Measurements from ENCODE around the gene KRTAP4-9.
"Not testable (repeated sequence)": the region's sequence is repeated elsewhere in the genome, so short reads cannot be mapped to it uniquely, and the experiment has no call there.

KRTAP4-9 gene

GRCh38 chr17:41108728-41109386 is 3.7 kb downstream of the KRTAP4-9 start:
- not testable (repeated sequence) for H3K9me3 Mint-ChIP-seq; H3K4me1 Mint-ChIP-seq (ENCODE audit: low read depth); H3K36me3 Mint-ChIP-seq (ENCODE audit: low read depth); H3K27ac Mint-ChIP-seq; H3K4me3 Mint-ChIP-seq; DNase-seq
- H3K27me3 Mint-ChIP-seq: peaks cover 30% of the 10 kb centered on the region

DNA sequence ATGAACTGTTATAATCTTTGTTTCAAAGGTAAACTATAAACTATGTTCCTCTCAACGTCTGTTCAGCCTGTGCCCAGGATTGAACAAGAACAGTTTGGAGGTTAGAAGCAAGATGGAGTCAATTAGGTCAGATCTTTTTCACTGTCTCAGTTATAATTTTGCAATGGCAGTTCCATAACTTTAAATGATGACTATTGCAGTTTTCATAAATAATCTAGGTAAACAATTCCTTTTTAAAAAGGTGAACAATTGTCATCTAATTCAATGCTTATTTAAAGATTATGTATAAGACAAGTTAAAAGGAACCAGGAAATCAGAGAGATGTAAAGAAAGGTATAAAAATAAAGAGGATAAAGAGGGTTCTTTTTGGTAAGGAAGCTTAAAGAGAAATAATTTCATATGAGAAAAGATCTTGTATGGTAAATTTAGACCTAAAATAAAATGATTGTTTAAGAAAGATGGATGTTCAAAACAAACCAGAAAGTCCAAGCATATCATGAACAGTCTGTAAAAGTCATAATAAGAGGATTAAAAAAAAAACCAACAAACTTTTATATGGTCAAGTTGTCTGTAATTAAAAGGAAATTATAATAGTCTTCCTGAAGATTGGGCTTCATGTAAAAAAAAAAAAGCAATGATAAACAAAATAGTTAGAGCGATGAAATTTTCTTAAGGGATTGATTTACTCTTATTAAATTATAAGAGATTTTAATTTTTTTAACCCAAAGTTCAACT is 6.1 kb downstream of the KRTAP4-9 start:
- no peaks in the 10 kb centered on the region for H3K4me1 Mint-ChIP-seq (ENCODE audit: low read depth)
- H3K4me3 Mint-ChIP-seq: no peak overlapping the region
- peaks cover 42% of the 10 kb centered on the region for H3K27me3 Mint-ChIP-seq
- DNase-seq: no peak
- no peak overlapping the region for H3K27ac Mint-ChIP-seq
- no peaks in the 10 kb centered on the region for H3K36me3 Mint-ChIP-seq (ENCODE audit: low read depth)
- H3K9me3 Mint-ChIP-seq: peaks cover 4% of the 10 kb centered on the region

DNA sequence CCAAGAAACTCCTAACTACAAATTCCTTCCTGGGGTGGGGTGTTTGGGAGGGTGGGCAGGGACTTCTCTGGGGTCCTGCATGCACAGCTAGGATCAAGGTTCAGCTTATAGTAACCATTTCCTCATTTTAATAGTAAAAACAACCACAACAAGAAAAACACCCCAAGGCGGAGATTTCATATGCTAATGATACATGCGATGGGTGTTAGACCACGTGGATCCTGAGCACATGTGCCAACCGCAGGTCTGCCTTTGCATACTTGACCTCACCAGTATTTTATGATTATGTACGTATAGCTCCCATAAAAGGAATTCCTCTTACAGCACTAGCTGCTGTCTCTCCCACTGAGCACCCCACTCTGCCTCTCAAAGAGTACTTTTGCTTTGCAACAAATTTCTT is 11.1 kb downstream of the KRTAP4-9 start:
- no peak overlapping the region for H3K4me3 Mint-ChIP-seq
- peaks cover 2% of the 10 kb centered on the region for H3K9me3 Mint-ChIP-seq
- H3K36me3 Mint-ChIP-seq (ENCODE audit: low read depth): no peaks in the 10 kb centered on the region
- no peak for DNase-seq
- H3K4me1 Mint-ChIP-seq (ENCODE audit: low read depth): peaks cover 10% of the 10 kb centered on the region
- peaks cover 42% of the 10 kb centered on the region for H3K27me3 Mint-ChIP-seq
- H3K27ac Mint-ChIP-seq: no peak overlapping the region

DNA sequence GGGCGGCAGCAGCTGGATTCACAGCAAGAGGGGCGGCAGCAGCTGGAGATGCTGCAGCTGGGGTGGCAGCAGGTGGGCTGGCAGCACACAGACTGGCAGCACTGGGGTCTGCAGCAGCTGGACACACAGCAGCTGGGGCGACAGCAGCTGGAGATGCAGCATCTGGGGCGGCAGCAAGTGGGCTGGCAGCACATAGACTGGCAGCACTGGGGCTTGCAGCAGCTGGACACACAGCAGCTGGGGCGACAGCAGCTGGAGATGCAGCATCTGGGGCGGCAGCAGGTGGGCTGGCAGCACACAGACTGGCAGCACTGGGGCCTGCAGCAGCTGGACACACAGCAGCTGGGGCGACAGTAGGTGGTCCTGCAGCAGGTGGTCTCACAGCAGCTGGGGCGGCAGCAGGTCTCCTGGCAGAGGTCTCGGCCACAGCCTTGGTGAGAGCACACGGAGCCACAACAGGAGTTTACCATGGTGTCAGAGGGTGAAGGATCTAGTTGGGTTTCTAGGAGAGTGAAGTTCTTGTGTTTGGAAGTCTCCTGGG is 12.7 kb downstream of the KRTAP4-9 start, which contains the start of gene KRTAP4-11:
Gene KRTAP4-11, minus strand, starts transcription at position 528 of the 541 bp plus-strand sequence. Its CDS starts 58 bp downstream, at position 470.
- not testable (repeated sequence) for H3K36me3 Mint-ChIP-seq (ENCODE audit: low read depth); H3K9me3 Mint-ChIP-seq; H3K27ac Mint-ChIP-seq; DNase-seq; H3K4me3 Mint-ChIP-seq
- H3K4me1 Mint-ChIP-seq (ENCODE audit: low read depth): peaks cover 12% of the 10 kb centered on the region
- H3K27me3 Mint-ChIP-seq: peaks cover 49% of the 10 kb centered on the region

GRCh38 chr17:41118721-41119120 is 13.5 kb downstream of the KRTAP4-9 start:
- no peak for DNase-seq
- Mint-ChIP-seq H3K27ac (no peak overlapping the region), H3K4me1 (ENCODE audit: low read depth) (peaks cover 18% of the 10 kb centered on the region), H3K4me3 (no peak overlapping the region), H3K27me3 (peaks cover 52% of the 10 kb centered on the region), H3K9me3 (peaks cover 4% of the 10 kb centered on the region), H3K36me3 (ENCODE audit: low read depth) (no peaks in the 10 kb centered on the region)

DNA sequence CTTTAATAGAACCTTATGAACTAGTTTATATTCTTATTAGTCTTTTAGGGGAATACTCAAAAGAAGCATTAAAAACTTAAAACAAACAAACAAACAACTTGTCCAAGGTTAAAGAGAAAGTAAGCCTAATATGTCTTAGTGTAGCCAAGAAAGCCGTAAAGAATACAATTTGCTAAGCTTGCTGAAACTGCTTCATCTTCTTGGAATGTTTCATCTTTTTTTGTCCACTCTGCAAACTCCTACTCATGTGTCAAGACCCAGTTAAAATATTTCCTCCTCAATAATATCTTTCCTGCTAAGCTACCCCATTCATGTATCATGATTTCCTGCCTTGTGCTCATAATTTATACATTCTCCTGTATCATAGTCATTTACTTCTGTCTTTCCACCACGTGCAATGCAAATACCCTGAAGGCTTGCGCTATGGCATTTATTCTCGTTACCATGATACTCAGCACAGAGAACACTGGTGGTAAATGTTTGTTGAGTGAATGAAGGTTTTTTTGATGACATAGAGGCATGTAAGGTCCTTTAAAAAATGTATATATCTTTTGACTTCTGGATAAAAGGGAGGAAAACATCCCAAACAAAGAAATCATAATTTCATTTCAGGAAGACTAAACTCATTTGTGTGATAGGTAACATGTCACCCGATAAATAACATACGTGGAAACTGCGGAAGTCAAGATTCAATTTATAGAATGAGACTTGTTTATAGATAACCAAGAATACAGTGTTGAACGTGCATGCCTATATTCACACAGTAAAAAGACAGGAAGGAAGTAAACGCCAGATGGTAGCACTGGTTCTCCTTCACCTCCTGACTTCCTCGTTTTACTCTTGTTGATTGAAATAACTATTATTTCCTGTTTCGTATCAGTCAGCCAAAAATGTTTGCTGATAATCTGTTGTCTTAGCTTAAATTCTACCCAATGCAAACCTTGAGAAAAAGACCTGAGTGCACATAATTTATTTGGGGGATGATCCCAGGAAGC is 14.8 kb downstream of the KRTAP4-9 start:
- not testable (repeated sequence) for H3K9me3 Mint-ChIP-seq; H3K4me3 Mint-ChIP-seq; DNase-seq; H3K36me3 Mint-ChIP-seq (ENCODE audit: low read depth); H3K27ac Mint-ChIP-seq
- peaks cover 49% of the 10 kb centered on the region for H3K27me3 Mint-ChIP-seq
- H3K4me1 Mint-ChIP-seq (ENCODE audit: low read depth): peaks cover 24% of the 10 kb centered on the region

DNA sequence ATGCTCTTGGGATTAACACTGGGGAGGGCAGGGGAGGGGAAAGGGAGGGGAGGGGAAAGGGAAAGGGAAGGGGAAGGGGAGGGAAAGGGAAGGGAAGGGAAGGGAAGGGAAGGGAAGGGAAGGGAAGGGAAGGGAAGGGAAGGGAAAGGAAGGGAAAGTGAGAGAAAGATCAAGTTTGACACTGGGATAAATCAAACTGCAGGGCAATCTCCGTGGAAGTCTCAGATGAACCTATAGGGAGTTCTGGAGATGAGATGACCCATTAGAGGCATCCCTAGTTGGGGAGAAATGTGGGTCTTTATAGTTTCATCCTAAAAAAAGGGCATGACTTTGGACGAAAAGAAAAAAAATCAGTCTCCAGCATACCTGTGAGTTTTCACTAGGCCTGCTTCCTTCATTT is 16.6 kb downstream of the KRTAP4-9 start:
- peaks cover 37% of the 10 kb centered on the region for H3K4me1 Mint-ChIP-seq (ENCODE audit: low read depth)
- peaks cover 33% of the 10 kb centered on the region for H3K27me3 Mint-ChIP-seq
- H3K9me3 Mint-ChIP-seq: peaks cover 4% of the 10 kb centered on the region
- H3K27ac Mint-ChIP-seq: no peak overlapping the region
- H3K36me3 Mint-ChIP-seq (ENCODE audit: low read depth): no peaks in the 10 kb centered on the region
- no peak for DNase-seq
- no peak overlapping the region for H3K4me3 Mint-ChIP-seq

GRCh38 chr17:41123292-41123990 is 18.3 kb downstream of the KRTAP4-9 start:
- not testable (repeated sequence) for H3K27ac Mint-ChIP-seq; H3K9me3 Mint-ChIP-seq; H3K36me3 Mint-ChIP-seq (ENCODE audit: low read depth); DNase-seq; H3K4me3 Mint-ChIP-seq
- H3K4me1 Mint-ChIP-seq (ENCODE audit: low read depth): peaks cover 37% of the 10 kb centered on the region
- peaks cover 26% of the 10 kb centered on the region for H3K27me3 Mint-ChIP-seq

DNA sequence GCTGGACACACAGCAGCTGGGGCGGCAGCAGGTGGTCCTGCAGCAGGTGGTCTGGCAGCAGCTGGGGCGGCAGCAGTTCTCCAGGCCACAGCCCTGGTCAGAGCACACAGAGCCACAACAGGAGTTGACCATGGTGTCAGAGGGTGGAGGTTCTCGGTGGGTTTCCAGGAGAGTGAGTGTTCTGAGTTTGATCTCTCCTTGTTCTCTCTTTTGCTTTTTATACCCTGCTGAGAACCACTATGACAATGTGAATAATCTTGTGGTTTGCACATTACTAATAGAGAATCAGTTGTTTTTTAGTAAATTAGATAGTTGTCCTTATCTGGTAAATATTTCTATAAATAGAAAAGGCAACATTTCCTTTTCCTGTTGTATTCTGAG is 18.8 kb downstream of the KRTAP4-9 start, which contains the start of gene KRTAP4-12:
Gene KRTAP4-12, minus strand, starts transcription at position 192 of the 381 bp plus-strand sequence. Its CDS starts 60 bp downstream, at position 132.
- H3K36me3 Mint-ChIP-seq (ENCODE audit: low read depth); DNase-seq; H3K27ac Mint-ChIP-seq; H3K4me3 Mint-ChIP-seq; H3K9me3 Mint-ChIP-seq: not testable (repeated sequence)
- H3K4me1 Mint-ChIP-seq (ENCODE audit: low read depth): peaks cover 37% of the 10 kb centered on the region
- peaks cover 23% of the 10 kb centered on the region for H3K27me3 Mint-ChIP-seq

DNA sequence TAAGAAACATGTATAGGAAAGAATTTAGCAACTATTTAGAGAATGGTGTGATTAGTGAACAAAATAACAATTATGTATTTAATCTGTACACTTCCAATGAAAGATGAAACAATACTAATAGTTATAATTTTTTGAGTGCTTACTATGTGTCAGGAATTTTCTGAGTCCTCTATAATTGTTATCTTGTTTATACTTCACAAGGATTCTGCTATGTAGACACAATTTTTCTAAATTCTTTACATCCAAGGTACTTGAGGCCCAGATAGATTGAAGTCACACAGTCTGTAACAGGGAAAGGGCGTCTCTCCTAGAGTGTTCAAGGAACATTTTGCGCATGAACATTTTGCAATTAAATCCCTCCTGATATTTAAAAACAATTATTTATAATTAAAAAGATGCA is 19.9 kb downstream of the KRTAP4-9 start:
- Mint-ChIP-seq H3K9me3 (peaks cover 4% of the 10 kb centered on the region), H3K27me3 (peaks cover 23% of the 10 kb centered on the region), H3K4me3 (no peak overlapping the region), H3K4me1 (ENCODE audit: low read depth) (peaks cover 33% of the 10 kb centered on the region), H3K36me3 (ENCODE audit: low read depth) (no peaks in the 10 kb centered on the region), H3K27ac (no peak overlapping the region)
- no peak for DNase-seq

GRCh38 chr17:41126412-41126811 is 21.2 kb downstream of the KRTAP4-9 start:
- no peaks in the 10 kb centered on the region for H3K36me3 Mint-ChIP-seq (ENCODE audit: low read depth)
- H3K4me1 Mint-ChIP-seq (ENCODE audit: low read depth): peaks cover 26% of the 10 kb centered on the region
- peaks cover 19% of the 10 kb centered on the region for H3K27me3 Mint-ChIP-seq
- H3K4me3 Mint-ChIP-seq: no peak overlapping the region
- no peak overlapping the region for H3K27ac Mint-ChIP-seq
- H3K9me3 Mint-ChIP-seq: peaks cover 4% of the 10 kb centered on the region
- no peak for DNase-seq

- Mint-ChIP-seq H3K9me3 (peaks cover under 1% of the 10 kb centered on the region), H3K36me3 (ENCODE audit: low read depth) (no peaks in the 10 kb centered on the region), H3K4me1 (ENCODE audit: low read depth) (peaks cover 27% of the 10 kb centered on the region), H3K4me3 (no peak overlapping the region), H3K27ac (no peak overlapping the region), H3K27me3 (peaks cover 14% of the 10 kb centered on the region)
- DNase-seq: no peak
Measured at GRCh38 chr17:41127371-41127770, 22.2 kb downstream of the KRTAP4-9 start.

- H3K9me3 Mint-ChIP-seq: no peaks in the 10 kb centered on the region
- no peaks in the 10 kb centered on the region for H3K27me3 Mint-ChIP-seq
- H3K36me3 Mint-ChIP-seq (ENCODE audit: low read depth): no peaks in the 10 kb centered on the region
- DNase-seq: no peak
- H3K27ac Mint-ChIP-seq: no peak overlapping the region
- H3K4me1 Mint-ChIP-seq (ENCODE audit: low read depth): peaks cover 7% of the 10 kb centered on the region
- no peak overlapping the region for H3K4me3 Mint-ChIP-seq
Measured at GRCh38 chr17:41131979-41132378, 26.8 kb downstream of the KRTAP4-9 start.
